ENCODE measurements around the gene DGKZ. TPM values are rescaled to one million over a fixed set of nuclear protein-coding genes. Genes with fewer than 3 reads are reported as not detected.

DGKZ gene
- total and polyA plus RNA-seq, 9 donors, result 8.9 to 46.0 (median 29.4) TPM

DNA sequence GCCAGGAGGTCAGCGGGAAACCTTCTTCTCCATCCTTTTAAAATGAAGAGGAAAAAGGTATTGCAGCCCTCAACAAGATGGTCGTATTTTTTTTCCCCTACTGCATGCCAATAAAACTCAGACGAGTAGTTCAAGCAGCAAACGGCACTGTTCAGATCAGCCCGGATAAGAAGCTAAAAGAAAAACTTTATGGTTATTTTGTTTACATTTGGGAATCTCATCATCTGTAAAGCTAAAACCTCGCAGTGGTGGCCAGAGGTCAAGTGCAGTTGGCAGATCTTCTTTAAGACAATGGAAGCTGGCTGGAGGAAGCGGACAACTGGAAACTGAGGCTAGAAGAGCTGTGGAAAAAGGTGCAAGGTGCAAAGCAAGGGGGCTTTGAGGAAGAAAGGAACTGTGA lies 75.3 kb downstream of the DGKZ start:
- Histone ChIP-seq H3K4me3 (no peak overlapping the region), H3K9me3 (no peaks in the 10 kb centered on the region), H3K27ac (no peak overlapping the region), H3K27me3 (no peaks in the 10 kb centered on the region), H3K36me3 (no peaks in the 10 kb centered on the region), H3K4me1 (ENCODE audit: insufficient read depth) (no peaks in the 10 kb centered on the region)
- no peak for TF ChIP-seq POLR2A (IDR thresholded peaks at IDR 0.05)
- TF ChIP-seq EP300 (IDR thresholded peaks at IDR 0.05), result no peak
- TF ChIP-seq CTCF (IDR thresholded peaks at IDR 0.05), result no peak
- 76 to 81% (median 77%) methylated on average over 7 of the region's 7 CpGs for WGBS, 3 donors
- no peak for DNase-seq
- intact Hi-C loops (cut with DNase I), result no loop called here

- intact Hi-C loops (cut with DNase I), result no loop called here
- 80 to 92% (median 88%) methylated on average over 4 of the region's 4 CpGs for WGBS, 3 donors
- Histone ChIP-seq H3K27me3 (no peaks in the 10 kb centered on the region), H3K36me3 (no peaks in the 10 kb centered on the region), H3K9me3 (no peaks in the 10 kb centered on the region), H3K4me1 (ENCODE audit: insufficient read depth) (no peaks in the 10 kb centered on the region), H3K4me3 (no peak overlapping the region), H3K27ac (no peak overlapping the region)
- DNase-seq, result no peak
- TF ChIP-seq POLR2A (IDR thresholded peaks at IDR 0.05), result no peak
- TF ChIP-seq EP300 (IDR thresholded peaks at IDR 0.05), result no peak
- no peak for TF ChIP-seq CTCF (IDR thresholded peaks at IDR 0.05)
Observed at GRCh38 chr11:46426233-46426991, 79.1 kb downstream of the DGKZ start.

DNA sequence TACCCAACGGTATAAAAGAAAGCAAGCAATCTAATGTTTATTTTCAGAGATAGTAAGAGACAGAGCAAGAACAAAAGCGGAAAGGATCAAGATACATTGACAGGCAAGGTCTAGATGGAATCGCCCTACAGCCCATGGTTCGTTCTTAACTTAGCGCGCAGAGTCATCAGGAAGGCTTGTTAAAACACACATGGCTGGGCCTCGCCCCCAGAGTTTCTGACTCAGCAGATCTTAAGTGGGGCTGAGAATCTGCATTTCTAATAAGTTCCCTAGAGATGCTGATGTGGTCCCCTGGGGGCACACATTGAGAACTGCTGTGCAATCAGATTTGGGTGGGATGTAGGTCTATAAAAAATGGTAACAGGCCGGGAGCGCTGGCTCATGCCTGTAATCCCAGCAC lies 80.1 kb downstream of the DGKZ start:
- H3K27ac ChIP-seq, result no peak overlapping the region
- no peak overlapping the region for H3K4me3 ChIP-seq
- no peaks in the 10 kb centered on the region for H3K36me3 ChIP-seq
- intact Hi-C loops (cut with DNase I), result no loop called here
- TF ChIP-seq CTCF (IDR thresholded peaks at IDR 0.05) (no peak), EP300 (IDR thresholded peaks at IDR 0.05) (no peak), POLR2A (IDR thresholded peaks at IDR 0.05) (no peak)
- no peak for DNase-seq
- H3K27me3 ChIP-seq, result no peaks in the 10 kb centered on the region
- no peaks in the 10 kb centered on the region for H3K9me3 ChIP-seq
- no peaks in the 10 kb centered on the region for H3K4me1 ChIP-seq (ENCODE audit: insufficient read depth)
- 87 to 91% (median 88%) methylated on average over 9 of the region's 9 CpGs for WGBS, 3 donors

DNA sequence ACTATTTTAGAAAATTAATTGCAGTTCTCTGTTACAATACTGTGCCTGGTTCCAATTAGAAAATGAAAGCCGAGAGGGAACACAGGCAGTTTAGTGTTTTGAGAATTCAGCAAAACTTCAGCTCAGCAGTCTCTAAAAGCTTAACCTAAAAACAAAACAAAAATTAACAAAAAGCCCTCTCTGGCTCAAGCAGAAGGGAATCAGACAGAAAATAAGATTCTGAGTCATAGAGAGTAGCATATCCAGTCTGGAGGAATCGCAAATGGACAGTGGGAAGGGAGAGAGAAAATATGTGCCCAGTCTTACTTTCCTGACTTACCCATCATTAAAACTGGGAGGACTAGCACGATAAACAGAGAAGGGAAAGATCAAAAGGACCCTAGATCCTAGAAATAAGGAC lies 82.5 kb downstream of the DGKZ start:
- Histone ChIP-seq H3K4me3 (no peak overlapping the region), H3K36me3 (no peaks in the 10 kb centered on the region), H3K4me1 (ENCODE audit: insufficient read depth) (no peaks in the 10 kb centered on the region), H3K27ac (no peak overlapping the region), H3K9me3 (no peaks in the 10 kb centered on the region), H3K27me3 (no peaks in the 10 kb centered on the region)
- no peak for TF ChIP-seq CTCF (IDR thresholded peaks at IDR 0.05)
- TF ChIP-seq POLR2A (IDR thresholded peaks at IDR 0.05), result no peak
- TF ChIP-seq EP300 (IDR thresholded peaks at IDR 0.05), result no peak
- no peak for DNase-seq
- WGBS, 3 donors, result 11 to 23% (median 16%) methylated on average over 3 of the region's 3 CpGs
- intact Hi-C loops (cut with DNase I), result no loop called here

Small RNA genes within 50 kb of the gene (microRNA-seq; reads per million reads assigned to microRNA genes)
- gene MIR4688, result 0 reads per million in 3 donors

Small RNA genes within 50 kb of the gene (small RNA-seq; reads per million reads assigned to genes)
- gene MIR4688, result not detected

Other genes with a start within 250 kb of the DGKZ start
- gene PHF21A, start 226.0 kb upstream of the DGKZ start, total RNA-seq, result 10 to 100 TPM; 20.6 to 76.0 (median 60.7) TPM
- gene PHF21A, start 226.0 kb upstream of the DGKZ start, polyA plus RNA-seq, result 10 to 100 TPM; 29.0 to 42.9 TPM
- 10 to 100 TPM in 3 of 7 donors, 1 to 10 TPM in 4; 1.7 to 63.0 (median 5.2) TPM for gene CREB3L1, start 69.8 kb upstream of the DGKZ start, total RNA-seq
- gene CREB3L1, start 69.8 kb upstream of the DGKZ start, polyA plus RNA-seq, result 10 to 100 TPM in 1 of 2 donors, 1 to 10 TPM in 1; 7.5 to 25.9 TPM
- gene MDK, start 34.2 kb downstream of the DGKZ start, total RNA-seq, result 100 to 1,000 TPM; 282 to 634 (median 411) TPM
- gene MDK, start 34.2 kb downstream of the DGKZ start, polyA plus RNA-seq, result 100 to 1,000 TPM; 211 to 509 TPM
- gene CHRM4, start 44.3 kb downstream of the DGKZ start, total RNA-seq, result under 1 TPM in 5 of 7 donors, not detected in 2; 0.18 to 0.42 (median 0.23) TPM
- gene CHRM4, start 44.3 kb downstream of the DGKZ start, polyA plus RNA-seq, result under 1 TPM in 1 of 2 donors, not detected in 1; 0.16 TPM
- gene AMBRA1, start 246.6 kb downstream of the DGKZ start, total RNA-seq, result 10 to 100 TPM; 22.3 to 38.1 (median 34.4) TPM
- 10 to 100 TPM; 18.7 to 22.0 TPM for gene AMBRA1, start 246.6 kb downstream of the DGKZ start, polyA plus RNA-seq